ENCODE results near the gene AK1.
"Not testable (repeated sequence)": the region's sequence is repeated elsewhere in the genome, so short reads cannot be mapped to it uniquely, and the experiment has no call there.

Gene AK1

GRCh38 chr9:127887792-127888191 is 10.3 kb upstream of the AK1 start:
- ChIA-PET POLR2A (interaction anchor here (0.6 to 0.7 kb wide), 2 partner anchors 14 to 29 kb away, joined by 3 to 4 read pairs; partner anchors contain the start of gene ST6GALNAC4), CTCF (interaction anchor here (0.8 to 2.1 kb wide), 4 partner anchors 16 to 102 kb away, joined by 3 to 7 read pairs (median 6); partner anchors contain the start of gene CDK9)
- peak; percentile 6 for TF ChIP-seq CTCF (IDR thresholded peaks at IDR 0.05; ENCODE audit: control extremely low read depth, extremely low read depth, low read depth, missing control alignments)
- no peak for DNase-seq (ENCODE audit: extremely low spot score)

- no peak for DNase-seq (ENCODE audit: extremely low spot score)
- CTCF ChIA-PET, result interaction anchor here (2.1 to 2.8 kb wide), 3 partner anchors 8 to 35 kb away, joined by 7 to 20 read pairs (median 11); no protein-coding TSS in a partner anchor
- POLR2A ChIA-PET, result no interaction called here
- TF ChIP-seq CTCF (IDR thresholded peaks at IDR 0.05; ENCODE audit: control extremely low read depth, extremely low read depth, low read depth, missing control alignments), result no peak
These were observed 9.0 kb upstream of the AK1 start for GRCh38 chr9:127886401-127886972.

- ChIA-PET CTCF (interaction anchor here (0.8 to 2.8 kb wide), 5 partner anchors 9 to 151 kb away, joined by 3 to 20 read pairs (median 7); partner anchors contain the start of gene TOR2A), POLR2A (interaction anchor here (1.2 kb wide), 1 partner anchor 9 kb away, joined by 3 read pairs; no protein-coding TSS in a partner anchor)
- DNase-seq (ENCODE audit: extremely low spot score), result no peak
- TF ChIP-seq CTCF (IDR thresholded peaks at IDR 0.05; ENCODE audit: control extremely low read depth, extremely low read depth, low read depth, missing control alignments), result no peak
These were observed 8.2 kb upstream of the AK1 start for GRCh38 chr9:127885508-127886281.

- POLR2A ChIA-PET, result interaction anchor here (1.2 kb wide), 1 partner anchor 10 kb away, joined by 3 read pairs; no protein-coding TSS in a partner anchor
- CTCF ChIA-PET, result interaction anchor here (0.8 to 2.8 kb wide), 7 partner anchors 10 to 150 kb away, joined by 3 to 20 read pairs (median 5); partner anchors contain the start of gene TOR2A
- TF ChIP-seq CTCF (IDR thresholded peaks at IDR 0.05; ENCODE audit: control extremely low read depth, extremely low read depth, low read depth, missing control alignments), result no peak
- DNase-seq (ENCODE audit: extremely low spot score), result peak; percentile 55
These were observed 7.6 kb upstream of the AK1 start for GRCh38 chr9:127884976-127885490.

GRCh38 chr9:127884427-127884911 is 7.0 kb upstream of the AK1 start:
- ChIA-PET POLR2A (interaction anchor here (1.2 kb wide), 1 partner anchor 10 kb away, joined by 3 read pairs; no protein-coding TSS in a partner anchor), CTCF (interaction anchor here (0.9 to 2.8 kb wide), 6 partner anchors 10 to 149 kb away, joined by 3 to 20 read pairs (median 6); partner anchors contain the start of gene TOR2A)
- TF ChIP-seq CTCF (IDR thresholded peaks at IDR 0.05; ENCODE audit: control extremely low read depth, extremely low read depth, low read depth, missing control alignments), result no peak
- no peak for DNase-seq (ENCODE audit: extremely low spot score)

GRCh38 chr9:127883959-127884358 is 6.5 kb upstream of the AK1 start:
- POLR2A ChIA-PET, result interaction anchor here (1.2 kb wide), 1 partner anchor 11 kb away, joined by 3 read pairs; no protein-coding TSS in a partner anchor
- no peak for TF ChIP-seq CTCF (IDR thresholded peaks at IDR 0.05; ENCODE audit: control extremely low read depth, extremely low read depth, low read depth, missing control alignments)
- CTCF ChIA-PET, result interaction anchor here (1.5 to 2.8 kb wide), 3 partner anchors 11 to 19 kb away, joined by 3 to 20 read pairs (median 11); no protein-coding TSS in a partner anchor
- DNase-seq (ENCODE audit: extremely low spot score), result no peak

GRCh38 chr9:127881715-127882114 is 4.2 kb upstream of the AK1 start:
- DNase-seq (ENCODE audit: extremely low spot score), result not testable (repeated sequence)
- CTCF ChIA-PET, result interaction anchor here (1.2 to 3.2 kb wide), 5 partner anchors 10 to 147 kb away, joined by 3 to 27 read pairs (median 6); partner anchors contain the start of gene TOR2A
- POLR2A ChIA-PET, result interaction anchor here (0.7 kb wide), 1 partner anchor 34 kb away, joined by 3 read pairs; no protein-coding TSS in a partner anchor

All from GM10248 (cell line).